Kasumi-1 (cell line): Measurements from ENCODE around the gene GABRD.
"Not testable (repeated sequence)": the region's sequence is repeated elsewhere in the genome, so short reads cannot be mapped to it uniquely, and the experiment has no call there.

Source experiments
- DNase-seq, 2 experiments: peaks; one replicate each; lab custom pipeline; 2025; lab: John Stamatoyannopoulos, UW

GABRD gene, protein sequence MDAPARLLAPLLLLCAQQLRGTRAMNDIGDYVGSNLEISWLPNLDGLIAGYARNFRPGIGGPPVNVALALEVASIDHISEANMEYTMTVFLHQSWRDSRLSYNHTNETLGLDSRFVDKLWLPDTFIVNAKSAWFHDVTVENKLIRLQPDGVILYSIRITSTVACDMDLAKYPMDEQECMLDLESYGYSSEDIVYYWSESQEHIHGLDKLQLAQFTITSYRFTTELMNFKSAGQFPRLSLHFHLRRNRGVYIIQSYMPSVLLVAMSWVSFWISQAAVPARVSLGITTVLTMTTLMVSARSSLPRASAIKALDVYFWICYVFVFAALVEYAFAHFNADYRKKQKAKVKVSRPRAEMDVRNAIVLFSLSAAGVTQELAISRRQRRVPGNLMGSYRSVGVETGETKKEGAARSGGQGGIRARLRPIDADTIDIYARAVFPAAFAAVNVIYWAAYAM

DNA sequence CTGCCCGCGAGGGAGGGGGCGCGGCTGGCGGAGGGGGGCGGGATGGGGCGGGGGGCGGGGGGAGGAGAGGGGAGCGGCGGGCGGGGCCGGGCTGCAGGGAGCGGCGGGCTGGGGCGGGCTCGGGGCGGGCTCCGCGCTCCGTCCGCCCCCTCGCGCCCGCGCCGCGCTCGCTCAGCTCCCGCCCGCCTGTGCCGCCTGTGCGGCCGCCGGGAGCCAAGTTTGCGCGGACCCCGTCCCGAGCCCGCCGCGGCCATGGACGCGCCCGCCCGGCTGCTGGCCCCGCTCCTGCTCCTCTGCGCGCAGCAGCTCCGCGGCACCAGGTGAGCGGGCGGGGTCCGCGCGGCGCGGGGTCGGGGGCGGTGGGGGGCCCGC is at the start of gene GABRD:
TSS of gene GABRD (plus strand) at position 174 of the 372 bp plus-strand sequence. CDS start at position 253, 79 bp downstream.
- no peak for DNase-seq

DNA sequence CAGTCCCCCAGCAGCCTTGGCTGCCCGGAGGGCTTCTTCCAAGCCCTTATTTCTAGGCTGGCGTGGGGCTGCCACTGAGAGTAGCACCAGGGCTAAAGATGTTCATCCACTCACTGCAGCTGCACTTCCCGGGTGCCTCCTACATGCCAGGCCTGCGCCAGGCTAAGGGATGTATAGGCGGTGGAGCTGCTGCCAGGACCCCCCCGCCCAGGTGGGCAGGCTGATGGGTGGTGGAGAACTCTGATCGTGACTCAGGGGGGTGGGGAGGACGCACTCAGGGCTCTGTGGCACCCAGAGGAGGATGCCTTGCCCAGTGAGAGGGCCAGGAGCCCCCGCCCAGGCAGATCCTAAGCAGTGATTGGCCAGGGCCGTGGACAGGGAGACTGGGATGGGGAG is 49.6 kb upstream of the GABRD start:
- DNase-seq = no peak

- no peak for DNase-seq
Observed at GRCh38 chr1:1969953-1970716, 49.0 kb upstream of the GABRD start.

- DNase-seq = no peak
Observed at GRCh38 chr1:1971017-1971416, 48.1 kb upstream of the GABRD start.

DNA sequence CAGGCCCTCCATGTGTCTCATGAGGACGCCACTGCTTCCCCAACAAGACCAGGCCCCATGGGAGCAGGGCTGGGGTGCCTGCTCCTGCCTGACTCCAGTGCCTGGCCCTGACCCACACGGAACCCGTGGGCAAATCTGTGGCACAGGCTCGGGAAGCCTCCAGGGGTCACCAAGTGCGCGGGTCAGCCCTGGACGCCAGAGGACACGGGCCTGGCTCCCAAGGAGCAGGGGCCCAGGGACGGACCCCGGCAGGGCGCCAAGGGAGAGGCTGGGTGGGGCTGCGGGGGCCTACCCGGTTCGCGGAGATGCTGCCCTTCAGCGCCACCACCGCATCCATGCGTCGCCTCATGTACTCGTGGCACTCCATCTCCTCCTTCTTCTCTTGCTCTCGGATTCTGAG is 47.5 kb upstream of the GABRD start:
- no peak for DNase-seq

GRCh38 chr1:1972976-1973715 is 46.0 kb upstream of the GABRD start:
- DNase-seq = no peak

GRCh38 chr1:1973716-1974642 is 45.2 kb upstream of the GABRD start:
- DNase-seq = no peak

GRCh38 chr1:1974834-1975233 is 44.3 kb upstream of the GABRD start:
- DNase-seq = no peak

DNA sequence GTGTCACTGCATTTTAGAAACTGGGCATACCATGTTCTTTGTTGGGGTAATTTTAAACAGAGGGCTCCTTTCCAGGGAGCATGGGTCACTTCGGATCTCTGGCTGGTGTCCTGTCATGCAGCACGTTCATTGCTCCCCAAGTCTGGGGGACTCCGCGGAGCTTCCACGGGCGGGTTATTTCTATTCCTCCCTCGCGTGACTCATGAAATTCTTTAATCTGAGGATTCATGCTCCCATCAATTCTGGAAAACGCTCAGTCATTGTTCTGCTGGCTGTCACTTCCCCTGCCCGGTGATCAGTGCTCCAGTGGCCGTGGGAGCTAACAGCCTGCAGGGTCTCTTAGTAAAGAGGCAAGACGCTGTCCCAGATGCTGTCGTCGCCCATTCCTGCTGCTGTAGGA is 43.6 kb upstream of the GABRD start:
- no peak for DNase-seq

- no peak for DNase-seq
Observed at GRCh38 chr1:1976031-1976430, 43.1 kb upstream of the GABRD start.

DNA sequence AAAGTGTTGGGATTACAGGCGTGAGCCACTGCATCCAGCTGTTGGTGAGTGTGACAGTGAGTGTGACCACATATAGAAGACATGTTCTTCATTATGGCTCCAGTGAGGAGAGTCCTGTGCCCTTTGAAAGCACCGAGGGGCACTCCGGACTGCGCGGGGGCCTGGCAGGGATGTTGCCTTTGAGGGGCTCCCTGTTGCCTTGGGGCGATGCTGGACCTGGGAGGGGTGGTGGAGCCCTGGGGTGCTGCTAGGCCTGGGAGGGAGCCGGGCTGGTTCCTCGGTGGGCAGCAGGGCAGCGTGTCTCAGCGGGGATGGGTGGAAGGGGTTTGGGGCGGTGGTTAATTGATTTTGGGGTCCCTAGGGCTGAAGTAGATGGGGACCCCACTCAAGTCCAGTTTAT is 41.0 kb upstream of the GABRD start:
- no peak for DNase-seq

- not testable (repeated sequence) for DNase-seq
Observed at GRCh38 chr1:1978690-1979481, 40.3 kb upstream of the GABRD start.

- DNase-seq = no peak
Observed at GRCh38 chr1:1979482-1980165, 39.5 kb upstream of the GABRD start.

GRCh38 chr1:1980467-1981141 is 38.5 kb upstream of the GABRD start:
- DNase-seq = no peak

- no peak for DNase-seq
Observed at GRCh38 chr1:1981142-1981500, 38.0 kb upstream of the GABRD start.

- not testable (repeated sequence) for DNase-seq
Observed at GRCh38 chr1:1981631-1982327, 37.4 kb upstream of the GABRD start.

- DNase-seq = no peak
Observed at GRCh38 chr1:1982379-1983232, 36.5 kb upstream of the GABRD start.

- no peak for DNase-seq
Observed at GRCh38 chr1:1984560-1985070, 34.5 kb upstream of the GABRD start.
